Endometrial microvascular endothelial cells (primary cell): ENCODE data around the gene SHCBP1. TPM values are rescaled to one million over a fixed set of nuclear protein-coding genes. Genes with fewer than 3 reads are reported as not detected.
"Not testable (repeated sequence)": the region's sequence is repeated elsewhere in the genome, so short reads cannot be mapped to it uniquely, and the experiment has no call there.

ENCODE experiments used
- in situ Hi-C: cut with HindIII; loops from 2 replicates; pipeline ENCODE4 v1.10.0; 2017; ENCODE audit warnings: low sequenced_read_pairs, low pct_unique_long_range_greater_than_20kb; ENCODE audit errors: inconsistent ontology term
- total RNA-seq: library from RNA; depleted of rRNA; stranded (reverse); fragments of >200 nt; gene quantifications from one replicate; pipeline ENCODE4 v1.2.3, GENCODE V29; 2015; ENCODE audit errors: inconsistent ontology term

The SHCBP1 gene
- total RNA-seq, result 43.4 TPM

GRCh38 chr16:46621006-46621933 is at the start of gene SHCBP1:
Gene SHCBP1, minus strand, starts transcription at chr16:46621379. Its CDS starts 20 bp downstream, at chr16:46621359.
- in situ Hi-C loops, result no loop called here

GRCh38 chr16:46662123-46662522 is 40.9 kb upstream of the SHCBP1 start:
- in situ Hi-C loops, result no loop called here

- in situ Hi-C loops, result no loop called here
These were observed 37.7 kb upstream of the SHCBP1 start for GRCh38 chr16:46658925-46659324.

GRCh38 chr16:46651305-46651704 is 30.1 kb upstream of the SHCBP1 start:
- in situ Hi-C loops, result no loop called here

- in situ Hi-C loops, result no loop called here
These were observed 29.1 kb upstream of the SHCBP1 start for GRCh38 chr16:46650254-46650623.

GRCh38 chr16:46649588-46650253 is 28.5 kb upstream of the SHCBP1 start:
- in situ Hi-C loops, result no loop called here

- in situ Hi-C loops, result no loop called here
These were observed 27.5 kb upstream of the SHCBP1 start for GRCh38 chr16:46648656-46649055.

- in situ Hi-C loops, result no loop called here
These were observed 18.1 kb upstream of the SHCBP1 start for GRCh38 chr16:46638947-46639925.

- in situ Hi-C loops, result no loop called here
These were observed 11.9 kb upstream of the SHCBP1 start for GRCh38 chr16:46632778-46633733.

GRCh38 chr16:46629331-46630219 is 8.4 kb upstream of the SHCBP1 start:
- in situ Hi-C loops, result no loop called here

- in situ Hi-C loops, result no loop called here
These were observed 6.6 kb upstream of the SHCBP1 start for GRCh38 chr16:46627746-46628145.

GRCh38 chr16:46626681-46627080 is 5.5 kb upstream of the SHCBP1 start:
- in situ Hi-C loops, result not testable (repeated sequence)

GRCh38 chr16:46624862-46625261 is 3.7 kb upstream of the SHCBP1 start:
- in situ Hi-C loops, result not testable (repeated sequence)

- in situ Hi-C loops, result not testable (repeated sequence)
These were observed 2.5 kb upstream of the SHCBP1 start for GRCh38 chr16:46623707-46624106.

- in situ Hi-C loops, result not testable (repeated sequence)
These were observed 2.1 kb upstream of the SHCBP1 start for GRCh38 chr16:46623246-46623645.

GRCh38 chr16:46621934-46622676 is 926 bp upstream of the SHCBP1 start:
- in situ Hi-C loops, result no loop called here
